ENCODE measurements around the gene SEC14L1. TPM values are rescaled to one million over a fixed set of nuclear protein-coding genes. Genes with fewer than 3 reads are reported as not detected.
A peak's percentile ranks its signal among the peaks of the same experiment; 100 is the strongest.

The SEC14L1 gene
- total RNA-seq, 1 experiment from 2014 or later: 58.6 TPM

DNA sequence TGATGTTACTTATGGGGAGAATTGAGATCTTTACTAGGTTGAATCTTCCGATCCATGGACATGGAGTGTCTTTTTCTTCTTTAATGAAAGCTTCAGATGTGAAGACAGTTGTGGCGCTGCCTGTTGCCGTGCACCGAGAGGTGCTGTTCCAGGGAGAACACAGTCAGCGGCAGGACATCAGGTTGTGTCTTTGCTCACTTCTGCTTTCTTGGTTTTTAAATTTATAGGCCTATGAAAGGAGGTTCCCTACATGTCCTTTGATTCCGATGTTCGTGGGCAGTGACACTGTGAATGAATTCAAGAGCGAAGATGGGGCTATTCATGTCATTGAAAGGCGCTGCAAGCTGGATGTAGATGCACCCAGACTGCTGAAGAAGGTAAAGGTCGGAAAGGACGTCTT is 49.8 kb downstream of the SEC14L1 start:
- no peak overlapping the region for H3T11ph ChIP-seq (ENCODE audit: low read length)
- no peak overlapping the region for H2BK12ac ChIP-seq (ENCODE audit: insufficient read length, low read depth, low read length)
- H3K27me3 Mint-ChIP-seq (ENCODE audit: low read depth): no peaks in the 10 kb centered on the region
- TF ChIP-seq CTCF (conservative IDR thresholded peaks at IDR 0.05): no peak
- H2BK120ac ChIP-seq (ENCODE audit: low read depth, low read length, poor library complexity, severe bottlenecking): no peak overlapping the region
- no peak overlapping the region for H4K91ac ChIP-seq (ENCODE audit: insufficient read length, low read depth, low read length)
- no peak overlapping the region for H2AK5ac ChIP-seq (ENCODE audit: insufficient read length, low read length)
- H2BK5ac ChIP-seq (ENCODE audit: insufficient read length, low read length): no peak overlapping the region
- H3K23ac ChIP-seq (ENCODE audit: insufficient read length, low read depth, low read length): no peak overlapping the region
- no peak for DNase-seq
- H3K4me1 Mint-ChIP-seq: no peaks in the 10 kb centered on the region
- H3K56ac ChIP-seq (ENCODE audit: insufficient read length, low read depth, low read length): no peak overlapping the region
- H3K4ac ChIP-seq (ENCODE audit: low read depth, low read length): no peak overlapping the region
- no peak overlapping the region for H4K5ac ChIP-seq (ENCODE audit: insufficient read length, low read depth, low read length)
- no peak overlapping the region for H3K4me2 ChIP-seq (ENCODE audit: insufficient read depth, insufficient read length, low read length)
- H3K9ac ChIP-seq (ENCODE audit: extremely low read depth, insufficient read length, low read length): no peak overlapping the region
- no peak overlapping the region for H2BK15ac ChIP-seq (ENCODE audit: low read depth, low read length)
- H4K20me1 ChIP-seq (ENCODE audit: control insufficient read depth, insufficient read depth, insufficient read length): no peaks in the 10 kb centered on the region
- H2BK20ac ChIP-seq (ENCODE audit: low read depth, low read length, poor library complexity, severe bottlenecking): no peak overlapping the region
- H3K79me2 ChIP-seq (ENCODE audit: insufficient read depth, low read length): no peaks in the 10 kb centered on the region; the same call in 1 of the 2 replicates
- H3K27ac Mint-ChIP-seq: peak overlapping the region in 2 of 3 experiments; percentile 2 to 42; a peak in 3 of 7 replicates
- no peak overlapping the region for H2AFZ ChIP-seq (ENCODE audit: low read length)
- no peak overlapping the region for H3K4me3 Mint-ChIP-seq
- H3K9me3 Mint-ChIP-seq: no peaks in the 10 kb centered on the region
- H3K14ac ChIP-seq (ENCODE audit: insufficient read depth, low read length): no peak overlapping the region
- no peaks in the 10 kb centered on the region for H3K23me2 ChIP-seq (ENCODE audit: insufficient read length, low read depth, low read length, poor library complexity, severe bottlenecking)
- peaks cover 7 to 36% (median 33%) of the 10 kb centered on the region in 3 experiments; a peak in 6 of 7 replicates for H3K36me3 Mint-ChIP-seq (ENCODE audit: insufficient read depth in 1 of 3, low read depth in 3 of 3)
- H3K18ac ChIP-seq (ENCODE audit: insufficient read length, low read depth, low read length): no peak overlapping the region
- no peak overlapping the region for H4K8ac ChIP-seq (replicated peaks; ENCODE audit: insufficient read length, low read depth, low read length)
- H3K9me3 ChIP-seq (ENCODE audit: control insufficient read depth, low read depth, low read length): no peaks in the 10 kb centered on the region
- WGBS (ENCODE audit: extremely low coverage, insufficient read length, low lambda C conversion rate): no CpG with 5 or more reads among the region's 11 CpGs
- no peak overlapping the region for H3K27ac ChIP-seq (ENCODE audit: insufficient read length, low read depth, low read length)
- H3K79me1 ChIP-seq (ENCODE audit: insufficient read depth, low read depth, low read length, poor library complexity, severe bottlenecking): no peaks in the 10 kb centered on the region
- no peaks in the 10 kb centered on the region for H3K27me3 ChIP-seq (ENCODE audit: insufficient read depth, low read length)
- H3K4me1 ChIP-seq (ENCODE audit: insufficient read depth, low read length): no peaks in the 10 kb centered on the region
